ENCODE data around the gene SLC44A5.

GRCh38 chr1:75438355-75438754 is 172.6 kb downstream of the SLC44A5 start:
- no peak for TF ChIP-seq CTCF (conservative IDR thresholded peaks at IDR 0.05 in 1 of 2, IDR thresholded peaks at IDR 0.05 in 1 of 2; ENCODE audit: extremely low read depth in 1 of 2, insufficient read depth in 1 of 2, low read depth in 1 of 2, low read length in 2 of 2)
- no peak for TF ChIP-seq EZH2 (IDR thresholded peaks at IDR 0.05; ENCODE audit: borderline replicate concordance, low read length)

Data from mammary epithelial cell (primary cell).